ENCODE measurements around the gene MTMR3. TPM values are rescaled to one million over a fixed set of nuclear protein-coding genes. Genes with fewer than 3 reads are reported as not detected.

MTMR3 gene
- total and polyA plus RNA-seq, 2 donors (not counting 1 experiment from before 2014, with no cell fraction given), result 31.7 to 67.8 TPM

- ChIA-PET CTCF (no interaction called here), POLR2A (no interaction called here)
Measured at GRCh38 chr22:29949872-29950271, 66.9 kb downstream of the MTMR3 start.

GRCh38 chr22:29951791-29952413 is 68.9 kb downstream of the MTMR3 start:
- Histone ChIP-seq H3K4me1 (ENCODE audit: control insufficient read depth in 2 of 2, insufficient read depth in 2 of 2, low read length in 2 of 2) (no peaks in the 10 kb centered on the region), H4K20me1 (ENCODE audit: control insufficient read depth, insufficient read depth, low read length, poor library complexity, severe bottlenecking) (peaks cover 82% of the 10 kb centered on the region), H3K9ac (ENCODE audit: low read length) (no peak overlapping the region), H3K27me3 (replicated peaks in 1 of 4; ENCODE audit: control extremely low read depth in 1 of 4, control insufficient read depth in 3 of 4, insufficient read depth in 4 of 4, low read length in 3 of 4) (no peaks in the 10 kb centered on the region), H3K36me3 (replicated peaks in 1 of 2; ENCODE audit: control extremely low read depth in 1 of 2, control insufficient read depth in 1 of 2, extremely low read depth in 1 of 2, insufficient read depth in 2 of 2, low read length in 1 of 2) (peaks cover 0 to 2% of the 10 kb centered on the region in 2 experiments), H3K9me3 (ENCODE audit: control extremely low read depth in 1 of 3, control insufficient read depth in 2 of 3, insufficient read depth in 1 of 3, low read length in 2 of 3) (no peaks in the 10 kb centered on the region), H3K4me3 (ENCODE audit: control extremely low read depth in 1 of 5, extremely low read depth in 1 of 5, insufficient read depth in 1 of 5, low read depth in 2 of 5, low read length in 4 of 5) (no peak overlapping the region), H3K4me2 (replicated peaks; ENCODE audit: low read depth, low read length, poor library complexity, severe bottlenecking) (no peak overlapping the region), H3K27ac (ENCODE audit: low read length in 2 of 2) (no peak overlapping the region), H2AFZ (ENCODE audit: insufficient read depth, low read depth, low read length, poor library complexity, severe bottlenecking) (no peak overlapping the region), H3K79me2 (ENCODE audit: control insufficient read depth, insufficient read depth, low read length) (peaks cover 76% of the 10 kb centered on the region)
- WGBS (ENCODE audit: insufficient coverage), result 90% methylated on average over 6 of the region's 8 CpGs
- ChIA-PET CTCF (no interaction called here), POLR2A (no interaction called here)
- intact Hi-C loops (cut with micrococcal nuclease), result no loop called here
- no peak overlapping the region for H3K4me3 Mint-ChIP-seq
- H3K9me3 Mint-ChIP-seq (ENCODE audit: insufficient read depth), result no peaks in the 10 kb centered on the region
- H3K4me1 Mint-ChIP-seq, result peaks cover 36% of the 10 kb centered on the region
- DNase-seq, result no peak
- no peak for ATAC-seq (ENCODE audit: low read depth)
- no peak overlapping the region for H3K27ac Mint-ChIP-seq
- H3K27me3 Mint-ChIP-seq, result no peaks in the 10 kb centered on the region
- TF ChIP-seq EZH2 (IDR thresholded peaks at IDR 0.05; ENCODE audit: borderline replicate concordance, insufficient read depth, low read depth, low read length, poor library complexity, severe bottlenecking), result no peak
- no peak for TF ChIP-seq CTCF (IDR thresholded peaks at IDR 0.05)

More at GRCh38 chr22:29949872-29950271, 66.9 kb downstream of the MTMR3 start:
- Histone ChIP-seq H3K9me3 (ENCODE audit: control extremely low read depth in 1 of 3, control insufficient read depth in 2 of 3, insufficient read depth in 1 of 3, low read length in 2 of 3) (no peaks in the 10 kb centered on the region), H2AFZ (ENCODE audit: insufficient read depth, low read depth, low read length, poor library complexity, severe bottlenecking) (no peak overlapping the region), H3K4me2 (replicated peaks; ENCODE audit: low read depth, low read length, poor library complexity, severe bottlenecking) (no peak overlapping the region), H3K4me3 (ENCODE audit: control extremely low read depth in 1 of 5, extremely low read depth in 1 of 5, insufficient read depth in 1 of 5, low read depth in 2 of 5, low read length in 4 of 5) (no peak overlapping the region), H3K27me3 (replicated peaks in 1 of 4; ENCODE audit: control extremely low read depth in 1 of 4, control insufficient read depth in 3 of 4, insufficient read depth in 4 of 4, low read length in 3 of 4) (no peaks in the 10 kb centered on the region), H3K79me2 (ENCODE audit: control insufficient read depth, insufficient read depth, low read length) (peaks cover 87% of the 10 kb centered on the region), H3K9ac (ENCODE audit: low read length) (no peak overlapping the region), H3K4me1 (ENCODE audit: control insufficient read depth in 2 of 2, insufficient read depth in 2 of 2, low read length in 2 of 2) (no peaks in the 10 kb centered on the region), H3K27ac (ENCODE audit: low read length in 2 of 2) (no peak overlapping the region), H3K36me3 (replicated peaks in 1 of 2; ENCODE audit: control extremely low read depth in 1 of 2, control insufficient read depth in 1 of 2, extremely low read depth in 1 of 2, insufficient read depth in 2 of 2, low read length in 1 of 2) (no peaks in the 10 kb centered on the region), H4K20me1 (ENCODE audit: control insufficient read depth, insufficient read depth, low read length, poor library complexity, severe bottlenecking) (peaks cover 79% of the 10 kb centered on the region)
- Mint-ChIP-seq H3K27me3 (no peaks in the 10 kb centered on the region), H3K4me1 (peaks cover 45% of the 10 kb centered on the region), H3K27ac (no peak overlapping the region), H3K9me3 (ENCODE audit: insufficient read depth) (no peaks in the 10 kb centered on the region), H3K4me3 (no peak overlapping the region)
- WGBS (ENCODE audit: insufficient coverage), result no CpG with 5 or more reads among the region's 3 CpGs
- DNase-seq, result no peak
- ATAC-seq (ENCODE audit: low read depth), result no peak
- TF ChIP-seq EZH2 (IDR thresholded peaks at IDR 0.05; ENCODE audit: borderline replicate concordance, insufficient read depth, low read depth, low read length, poor library complexity, severe bottlenecking), result no peak
- TF ChIP-seq CTCF (IDR thresholded peaks at IDR 0.05), result no peak
- intact Hi-C loops (cut with micrococcal nuclease), result no loop called here
